HG02759 (cell line): ENCODE measurements around the gene CCDC71.

Source experiments
- ATAC-seq: cut with Tn5 transposase; IDR thresholded peaks from one replicate; pipeline ENCODE4 v1.9.1; 2021; ENCODE audit warnings: mild to moderate bottlenecking, moderate library complexity; ENCODE audit not compliant: unreplicated experiment

Gene CCDC71

DNA sequence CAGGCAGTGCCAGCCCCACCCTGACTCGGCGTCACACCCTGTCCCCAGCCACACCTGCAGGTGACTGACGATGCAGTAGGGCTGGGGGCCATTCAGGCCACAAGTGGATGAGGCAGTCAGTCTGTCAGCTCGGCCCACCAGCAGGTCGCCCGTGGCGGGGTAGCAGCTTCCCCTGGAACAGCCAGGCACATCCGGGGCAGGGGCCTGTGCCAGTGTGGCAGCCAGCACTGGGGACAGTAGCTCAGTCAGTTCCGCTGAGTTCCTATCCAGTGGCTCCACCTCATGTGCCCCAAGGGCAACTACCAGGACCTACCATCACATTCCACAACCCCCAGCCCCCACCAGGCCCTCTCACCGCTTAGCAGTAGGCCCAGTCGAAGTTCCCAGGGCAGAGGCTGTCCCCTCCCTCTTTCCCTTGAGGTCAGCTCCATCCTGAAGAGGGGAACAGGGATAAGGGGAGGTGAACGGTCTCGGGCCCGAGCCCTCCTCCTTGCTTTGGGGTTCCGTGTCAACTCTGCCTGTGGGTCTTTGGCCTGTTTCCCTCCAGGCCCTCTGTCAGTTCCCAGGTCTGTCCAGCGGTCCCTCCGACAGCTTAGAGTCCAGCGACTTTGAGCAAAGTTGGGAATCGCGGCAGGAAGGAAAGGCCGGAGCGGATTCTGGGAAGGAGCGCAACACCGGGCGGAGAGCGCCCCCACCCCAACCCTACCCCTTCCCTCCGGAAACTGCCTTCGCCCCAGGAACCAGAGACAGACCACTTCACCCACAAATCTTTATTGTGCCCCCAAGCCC lies 33.5 kb downstream of the CCDC71 start, which contains the start of gene LAMB2:
Gene LAMB2, minus strand, starts transcription at position 614 of the 789 bp plus-strand sequence. Its CDS starts 183 bp downstream, at position 431.
- ATAC-seq: no peak

DNA sequence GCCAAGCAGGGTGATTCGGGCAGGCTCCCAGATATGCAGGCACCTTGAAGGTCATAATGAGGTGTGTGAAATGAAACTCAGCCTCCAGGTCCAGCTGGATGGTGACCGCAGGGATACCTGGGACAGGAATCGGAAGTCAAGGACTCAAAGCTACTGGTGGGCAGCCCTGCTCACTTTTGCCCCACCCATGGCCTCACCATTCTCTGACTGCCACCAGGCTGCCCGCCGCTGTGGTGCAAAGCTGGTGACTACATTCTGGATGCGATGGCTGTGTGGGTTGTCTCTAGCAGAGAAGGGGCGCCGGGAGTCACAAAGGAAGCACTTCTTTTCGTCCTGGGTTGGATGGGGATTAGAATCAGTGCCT lies 34.1 kb downstream of the CCDC71 start:
- ATAC-seq: no peak

DNA sequence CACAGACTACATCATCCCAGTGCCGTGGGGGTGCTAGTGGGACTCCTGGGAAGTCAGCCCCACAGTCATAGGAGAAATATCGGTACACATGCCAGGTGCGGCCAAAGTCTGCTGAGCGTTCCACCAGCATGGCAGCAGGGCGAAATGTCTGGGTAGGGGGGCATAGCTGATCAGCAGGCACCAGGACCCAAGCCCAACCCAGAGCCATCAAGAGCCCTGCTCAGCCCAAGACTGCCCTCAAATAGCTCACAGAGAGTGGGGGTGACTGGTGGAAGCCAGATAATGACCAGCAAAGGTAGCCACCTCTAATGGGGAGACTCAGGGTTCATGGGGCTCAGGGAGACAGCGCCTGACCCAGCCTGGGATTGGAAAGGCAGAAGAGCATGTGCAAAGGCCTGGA lies 34.6 kb downstream of the CCDC71 start:
- ATAC-seq: no peak

DNA sequence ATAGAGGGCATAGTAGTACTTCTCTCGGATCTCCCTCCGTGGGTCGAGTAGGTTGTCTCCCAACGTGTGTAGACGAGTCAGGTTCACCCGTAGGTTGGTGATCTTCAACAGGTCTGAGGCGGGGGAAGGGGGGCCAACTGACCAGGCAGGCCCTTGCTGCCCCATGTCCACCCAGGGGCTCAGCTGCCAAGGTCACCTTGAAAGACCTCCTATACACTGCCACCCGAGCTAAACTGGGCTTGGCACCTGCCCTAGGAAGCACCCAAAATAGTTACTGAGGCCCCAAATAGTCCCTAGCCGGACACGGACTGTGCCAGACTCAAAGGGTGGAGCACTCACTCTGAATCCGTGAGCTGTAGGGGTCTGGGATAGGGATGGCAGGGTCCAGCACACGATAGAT lies 35.1 kb downstream of the CCDC71 start:
- ATAC-seq: no peak

DNA sequence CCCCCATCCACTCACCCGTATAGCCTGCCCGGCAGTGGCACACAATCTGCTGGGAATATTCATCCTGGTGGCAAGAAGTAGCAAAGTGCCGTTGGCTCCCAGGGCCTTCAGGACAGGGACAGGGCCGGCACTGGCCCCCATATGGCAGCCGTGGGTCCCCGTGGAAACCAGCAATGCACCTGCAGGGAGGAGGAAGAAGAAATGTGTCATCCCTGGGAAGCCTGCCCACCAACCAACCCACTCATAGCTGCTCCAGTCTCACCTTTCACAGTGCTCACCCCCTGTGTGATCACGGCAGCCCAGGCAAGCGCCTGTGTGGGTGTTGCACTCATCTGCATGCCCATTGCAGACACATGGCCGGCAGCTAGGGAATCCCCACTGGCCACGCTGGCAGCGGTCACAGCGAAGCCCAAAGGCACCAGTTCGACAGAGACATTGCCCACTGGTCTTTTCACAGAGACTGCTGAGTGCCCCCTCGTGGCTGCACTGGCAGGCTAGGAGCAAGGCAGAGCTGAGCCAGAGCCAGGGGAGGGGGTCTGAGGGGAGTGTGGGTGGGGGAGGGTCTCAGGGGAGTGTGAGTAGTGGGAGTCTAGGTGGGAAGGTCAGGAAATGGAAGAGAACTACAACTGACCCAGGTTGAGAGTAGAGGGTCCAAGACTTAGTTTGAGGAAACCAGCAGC lies 41.0 kb downstream of the CCDC71 start:
- no peak for ATAC-seq

DNA sequence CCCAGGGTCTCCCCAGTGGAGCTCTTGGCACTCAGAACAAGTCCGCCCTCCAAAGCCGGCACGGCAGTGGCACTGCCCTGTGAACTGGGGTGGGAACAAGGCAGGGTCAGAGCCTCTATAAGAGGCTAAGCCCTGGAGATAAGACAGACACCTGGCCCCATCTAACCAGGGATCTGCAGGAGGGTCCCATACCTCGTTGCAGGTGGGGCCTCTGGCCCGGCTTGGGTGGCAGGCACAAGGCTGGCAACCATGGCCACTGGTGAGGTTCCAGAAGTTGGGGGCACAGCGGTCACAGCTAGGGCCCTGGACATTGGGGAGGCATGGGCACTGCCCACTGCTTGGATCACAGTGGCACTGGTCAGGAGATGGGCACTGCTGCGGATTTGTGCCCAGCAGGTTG lies 41.9 kb downstream of the CCDC71 start:
- no peak for ATAC-seq

DNA sequence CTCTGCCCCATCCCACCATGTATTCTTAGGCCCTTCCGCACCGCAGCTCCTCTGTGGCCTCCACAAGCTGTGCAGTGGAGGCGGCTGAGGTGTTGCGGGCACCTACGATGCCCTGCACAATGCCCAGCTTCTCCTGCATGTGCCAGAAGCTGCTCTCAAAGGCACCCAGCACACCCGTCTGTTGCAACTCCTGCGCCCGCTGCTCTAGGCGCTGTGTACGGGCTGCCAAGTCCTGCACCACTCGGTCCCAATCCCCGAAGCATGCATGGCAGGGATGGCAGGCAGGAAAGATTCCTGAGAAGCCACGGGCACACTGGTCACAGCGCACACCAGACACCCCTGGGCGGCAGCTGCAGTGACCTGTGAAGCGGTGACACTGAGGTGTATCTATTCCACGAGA lies 42.4 kb downstream of the CCDC71 start:
- ATAC-seq: no peak

DNA sequence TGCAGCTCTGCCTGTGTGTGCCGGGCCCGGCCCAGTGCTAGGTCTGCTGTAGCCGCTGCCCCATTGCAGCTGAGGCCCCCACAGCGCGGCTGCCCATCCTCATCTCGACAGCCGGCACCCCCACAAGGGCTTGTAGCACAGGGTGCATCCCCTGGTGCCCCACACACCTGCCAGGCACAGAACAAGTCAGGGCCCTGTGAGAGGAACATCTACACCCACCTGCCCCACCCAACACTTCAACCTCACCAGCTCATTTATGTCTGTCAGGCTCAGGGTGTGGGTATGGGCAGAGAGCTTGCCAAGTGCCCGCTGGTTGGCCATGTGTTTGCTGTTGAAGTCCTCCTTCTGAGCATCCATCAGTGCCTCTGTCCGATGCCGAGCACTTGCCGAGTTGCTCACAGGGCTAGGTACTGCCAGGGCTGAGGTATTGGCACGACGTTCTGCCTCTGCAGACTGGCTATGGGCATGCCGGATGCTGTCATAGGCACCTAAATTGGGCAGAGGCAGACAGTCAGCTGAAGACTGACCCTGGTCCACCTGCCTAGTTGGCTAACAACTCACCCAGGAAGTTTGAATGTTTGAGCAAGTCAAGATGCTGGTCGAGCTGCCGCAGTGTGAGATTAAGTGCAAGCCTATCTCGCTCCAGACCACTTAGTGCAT lies 43.1 kb downstream of the CCDC71 start:
- no peak for ATAC-seq

DNA sequence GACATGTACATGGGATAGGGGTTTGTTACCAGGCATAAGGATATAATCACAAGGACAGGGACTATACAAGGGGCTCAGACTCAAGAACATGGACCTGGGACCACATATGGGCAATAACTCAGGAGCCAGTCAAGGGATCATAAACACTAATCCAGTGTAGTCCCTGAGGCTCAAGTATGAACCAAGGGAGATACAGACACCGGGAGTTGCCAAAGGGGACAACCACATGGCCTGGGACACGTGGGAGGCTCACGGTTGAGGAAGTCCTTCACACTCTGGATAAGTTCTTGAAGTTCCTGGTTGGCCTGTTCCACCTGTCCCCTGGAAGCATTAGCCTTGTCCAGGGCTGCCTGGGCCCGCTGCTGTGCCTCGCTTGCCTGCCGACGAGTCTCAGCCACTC lies 43.7 kb downstream of the CCDC71 start:
- ATAC-seq: no peak

DNA sequence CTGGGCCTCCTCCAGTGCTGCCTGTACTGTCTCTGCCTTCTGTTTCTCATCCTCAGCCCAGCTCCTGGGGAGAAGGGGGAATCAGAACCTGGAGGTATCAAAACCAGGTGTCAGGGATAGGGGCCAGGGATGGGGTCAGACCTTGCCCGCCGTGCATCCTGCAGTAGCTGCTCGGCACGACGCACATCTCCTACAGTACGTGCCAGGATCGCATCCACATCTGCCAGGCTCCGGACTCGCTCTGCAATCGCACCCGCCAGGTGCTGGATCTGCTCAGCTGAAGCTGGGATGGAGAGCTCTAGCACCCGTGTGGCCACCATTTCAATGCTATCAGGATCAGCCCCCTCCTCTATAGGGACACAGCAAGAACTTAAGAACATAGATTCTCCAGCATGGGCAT lies 44.1 kb downstream of the CCDC71 start:
- no peak for ATAC-seq

DNA sequence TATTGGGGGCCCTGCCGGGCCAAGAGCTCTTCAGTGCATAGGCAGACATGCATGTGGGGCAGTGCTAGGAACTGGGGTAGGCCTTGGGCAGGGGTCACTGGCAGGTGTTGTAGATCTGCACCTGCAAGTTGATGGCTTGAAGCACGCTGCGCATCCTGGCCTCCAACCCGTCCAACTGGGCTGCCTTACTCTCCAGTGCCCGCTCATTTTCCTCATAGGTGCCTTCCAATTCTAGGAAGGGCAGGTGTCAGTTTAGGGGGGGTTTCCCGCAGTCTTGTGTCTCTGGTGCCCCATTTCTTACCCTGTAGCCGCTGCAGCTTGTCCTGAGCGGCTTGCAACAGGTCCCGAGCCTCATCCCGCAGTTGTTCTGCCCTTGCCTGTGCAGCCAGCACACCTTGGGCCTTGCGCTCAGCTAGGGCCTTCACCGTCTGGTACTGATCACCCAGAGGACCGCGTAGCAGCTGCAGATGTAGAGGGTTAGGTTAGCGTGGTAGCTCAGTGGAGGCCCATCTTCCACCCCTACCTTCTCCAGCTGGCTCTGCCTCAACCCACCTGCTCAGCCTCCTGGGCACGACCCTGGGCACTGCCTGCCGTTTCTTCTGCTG lies 44.9 kb downstream of the CCDC71 start:
- no peak for ATAC-seq

DNA sequence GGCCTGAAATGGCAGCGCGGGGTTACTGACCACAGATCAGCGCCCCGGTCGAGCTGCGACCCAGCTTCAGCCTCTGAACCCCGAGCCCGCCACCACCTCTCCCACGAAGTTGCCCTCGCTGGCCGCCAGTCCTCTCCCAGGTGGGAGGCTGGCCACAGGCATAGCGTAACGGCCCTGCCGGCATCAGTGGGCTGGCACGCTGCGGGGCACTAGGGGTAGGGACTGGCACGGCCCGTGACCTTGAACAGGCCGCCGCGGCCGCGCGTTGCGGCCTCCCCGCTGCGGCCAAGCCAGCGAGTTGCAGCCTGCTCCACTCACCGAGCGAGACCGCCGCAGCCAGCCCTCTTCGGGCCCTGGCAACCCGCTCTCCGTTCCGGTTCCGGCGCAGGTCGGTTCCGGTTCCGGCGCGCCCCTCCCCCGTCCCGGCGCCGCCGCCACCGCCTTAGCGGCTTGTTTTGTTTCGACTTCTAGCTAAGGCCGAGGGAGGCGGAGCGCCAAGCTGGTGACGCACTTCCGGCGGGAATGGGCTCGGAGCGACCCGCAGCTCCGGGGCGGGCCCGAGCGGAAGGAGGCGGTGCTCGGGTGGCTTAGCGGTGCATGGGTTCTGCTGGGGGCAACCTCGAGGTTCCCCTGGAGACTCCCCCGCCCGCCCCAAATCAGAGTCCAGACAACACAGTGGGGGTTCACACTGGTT lies 45.5 kb downstream of the CCDC71 start, which contains the start of gene USP19:
Gene USP19, minus strand, starts transcription at position 386 of the 694 bp plus-strand sequence. CDS start 1,678 bp downstream, outside the sequence.
- ATAC-seq: peak; percentile 95

DNA sequence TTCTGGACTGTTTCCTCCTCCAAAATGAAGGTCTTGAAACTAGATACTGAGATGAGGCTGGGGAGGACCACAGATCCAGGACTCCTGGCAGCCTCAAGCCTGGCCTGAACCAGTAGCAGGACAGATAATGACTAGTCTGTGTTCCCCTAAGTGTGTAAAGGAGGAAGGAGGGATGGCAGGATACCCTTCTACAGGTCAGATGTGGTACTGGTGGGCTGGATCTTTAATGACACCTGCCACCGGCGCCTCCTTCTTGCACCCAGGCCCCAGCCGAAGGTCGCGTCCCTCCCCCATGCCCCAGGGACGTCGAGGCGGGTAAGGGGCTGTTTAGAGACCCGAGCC lies 46.1 kb downstream of the CCDC71 start:
- ATAC-seq: peak; percentile 3

DNA sequence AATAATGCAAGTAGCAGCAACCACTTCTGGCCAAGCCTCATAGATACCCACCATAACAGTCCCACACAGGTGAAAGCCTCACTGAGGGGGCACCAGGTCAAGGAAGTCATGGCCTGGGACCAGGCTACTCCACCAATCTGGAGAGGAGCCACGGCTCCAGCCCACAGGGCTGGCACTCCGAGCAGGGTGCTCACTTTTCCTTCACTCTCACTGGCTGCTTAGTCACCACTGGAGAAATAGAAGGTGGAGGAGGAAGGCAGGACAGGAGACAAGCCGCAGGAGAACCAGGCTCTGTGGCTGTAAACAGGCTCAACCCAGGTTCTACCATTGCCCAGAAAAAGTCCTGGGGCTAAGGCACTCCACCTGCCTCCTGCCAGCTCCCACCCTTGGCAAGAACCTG lies 46.7 kb downstream of the CCDC71 start:
- no peak for ATAC-seq

DNA sequence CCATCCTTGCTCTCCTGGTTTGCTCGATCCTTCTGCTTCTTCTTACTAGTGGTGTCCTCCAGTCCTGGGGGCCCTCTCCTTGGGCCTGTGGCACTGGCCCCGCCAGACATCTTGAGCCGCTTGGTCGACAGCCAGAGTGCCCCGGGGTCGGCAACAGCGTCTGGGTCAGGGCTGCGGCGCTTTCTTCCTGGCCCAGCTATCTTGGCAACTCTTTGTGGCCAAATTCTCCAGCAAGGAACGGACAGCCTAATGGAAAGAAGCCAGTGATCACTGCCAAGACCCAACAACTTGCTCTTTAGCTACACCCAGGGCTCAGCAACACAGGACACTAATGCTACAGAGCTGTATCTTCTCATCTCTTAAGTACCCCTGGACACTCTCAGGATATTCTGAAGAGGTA lies 47.1 kb downstream of the CCDC71 start:
- ATAC-seq: no peak
